Stomach (tissue), 9 donors: ENCODE data around the gene NEK10. TPM values are rescaled to one million over a fixed set of nuclear protein-coding genes. Genes with fewer than 3 reads are reported as not detected.

Experiments used
- DNase-seq, 2 donors: peaks; one replicate each; pipeline versions ENCODE4 v3.0.0 to v3.0.0-alpha.2; 2013 to 2019
- H3K27ac ChIP-seq, 5 donors: fragments of 200-600 bp in 4 of 5; sonication (generic) in 4 of 5; one replicate each; pipeline ENCODE4 v1.5.1; 2013 to 2019; ENCODE audit warnings: mild to moderate bottlenecking in 1 of 5, moderate library complexity in 1 of 5
- H3K27me3 ChIP-seq, 3 donors: fragments of 200-600 bp; sonication (generic); one replicate each; pipeline ENCODE4 v1.5.1; 2017 to 2019; ENCODE audit warnings: mixed run types in 1 of 3
- H3K36me3 ChIP-seq, 4 donors: fragments of 200-600 bp; sonication (generic); 1 replicate in 3 of 4; 2 replicates in 1 of 4; pipeline ENCODE4 v1.5.1; 2016 to 2019
- H3K4me1 ChIP-seq, 4 donors: fragments of 200-600 bp; sonication (generic); one replicate each; pipeline ENCODE4 v1.5.1; 2016 to 2019
- H3K4me3 ChIP-seq, 4 donors: fragments of 200-600 bp; sonication (generic) in 3 of 4; one replicate each; pipeline ENCODE4 v1.5.1; 2016 to 2019; ENCODE audit warnings: mild to moderate bottlenecking in 1 of 4
- H3K9me3 ChIP-seq, 4 donors: fragments of 200-600 bp; sonication (generic); one replicate each; pipeline ENCODE4 v1.5.1; 2016 to 2019
- CTCF ChIP-seq, 7 experiments: fragments of 450-650 bp in 4 of 7; fragments of 200-600 bp in 3 of 7; sonication (generic) in 3 of 7; IDR thresholded peaks; one replicate each; pipeline ENCODE4 v1.5.1; 2016 to 2019; ENCODE audit warnings: antibody characterized with exemption in 7 of 7, control low read depth in 2 of 7, mild to moderate bottlenecking in 1 of 7
- EP300 ChIP-seq: sonication (generic); formaldehyde crosslinking; IDR thresholded peaks from one replicate; pipeline ENCODE4 v1.6.1; 2017; ENCODE audit warnings: antibody characterized with exemption
- POLR2A ChIP-seq, 4 donors: fragments of 450-650 bp; IDR thresholded peaks; one replicate each; pipeline ENCODE4 v1.6.1; 2016; ENCODE audit warnings: antibody characterized with exemption in 4 of 4, control low read depth in 2 of 4, mild to moderate bottlenecking in 1 of 4, moderate library complexity in 1 of 4
- POLR2AphosphoS5 ChIP-seq, 3 donors: sonication (generic); formaldehyde crosslinking; IDR thresholded peaks; one replicate each; pipeline ENCODE4 v1.6.1; 2016; ENCODE audit warnings: antibody characterized with exemption in 3 of 3
- WGBS, 5 donors: extraction: QIAGEN DNeasy Blood & Tissue Kit in 3 of 5; methylation state at CpG; one replicate each; pipeline versions ENCODE4 v1.1.5 to v1.1.7; 2013 to 2018; 5-methylcytosine and 5-hydroxymethylcytosine counted together
- intact Hi-C: fragments of 100-400 bp; cut with DNase I; formaldehyde crosslinking; loops from one replicate; pipeline ENCODE4 v1.15.1; 2023; ENCODE audit warnings: low total_unique reads
- polyA plus RNA-seq, 3 donors: library from polyadenylated mRNA; stranded (reverse); fragments of 200-250 nt; gene quantifications; one replicate each; pipeline ENCODE4 v1.2.3, GENCODE V29; 2013
- total RNA-seq, 5 donors: library from RNA; depleted of rRNA; stranded (reverse); fragments of >200 nt; gene quantifications; one replicate each; pipeline versions ENCODE4 v1.1.0 to v1.2.3, GENCODE V29; 2014 to 2016
- donor health status: healthy with polysubstance abuse.
- donor health status: Bipolar disorder and iron deficiency.
- donor health status: healthy.

NEK10 gene
- total and polyA plus RNA-seq, 8 donors: 0.61 to 14.3 (median 1.2) TPM; not detected in 3

- no peak overlapping the region for H3K4me3 ChIP-seq
- H3K9me3 ChIP-seq: no peaks in the 10 kb centered on the region
- no peaks in the 10 kb centered on the region for H3K27me3 ChIP-seq
- no peak overlapping the region for H3K27ac ChIP-seq
- H3K36me3 ChIP-seq: peaks cover 0 to 29% (median 22%) of the 10 kb centered on the region in 4 donors
- DNase-seq: no peak
- intact Hi-C loops: no loop called here
- TF ChIP-seq EP300 (no peak), POLR2AphosphoS5 (IDR thresholded peaks at IDR 0.05) (no peak), POLR2A (IDR thresholded peaks at IDR 0.05) (no peak), CTCF (IDR thresholded peaks at IDR 0.05) (no peak)
- peaks cover 0 to 9% (median 4%) of the 10 kb centered on the region in 4 donors for H3K4me1 ChIP-seq
Observed at GRCh38 chr3:27378331-27378730, 9.1 kb upstream of the NEK10 start.

- intact Hi-C loops: no loop called here
- TF ChIP-seq POLR2AphosphoS5 (IDR thresholded peaks at IDR 0.05): no peak
- TF ChIP-seq EP300: no peak
- TF ChIP-seq CTCF (IDR thresholded peaks at IDR 0.05): no peak
- TF ChIP-seq POLR2A (IDR thresholded peaks at IDR 0.05): no peak
- Histone ChIP-seq H3K27me3 (no peaks in the 10 kb centered on the region), H3K4me3 (no peak overlapping the region), H3K4me1 (peaks cover 0 to 9% (median 4%) of the 10 kb centered on the region in 4 donors), H3K36me3 (peaks cover 0 to 12% (median 5%) of the 10 kb centered on the region in 4 donors), H3K9me3 (no peaks in the 10 kb centered on the region), H3K27ac (no peak overlapping the region)
- 51 to 72% (median 61%) methylated on average over 6 of the region's 6 CpGs for WGBS, 5 donors
- DNase-seq: no peak
Observed at GRCh38 chr3:27376109-27376772, 7.1 kb upstream of the NEK10 start.

GRCh38 chr3:27366062-27366591, 3.1 kb downstream of the NEK10 start:
- no peak for DNase-seq
- WGBS, 5 donors: 90 to 97% (median 94%) methylated on average over 1 of the region's 1 CpG
- H3K36me3 ChIP-seq: no peaks in the 10 kb centered on the region
- no peaks in the 10 kb centered on the region for H3K9me3 ChIP-seq
- peaks cover 0 to 14% (median 11%) of the 10 kb centered on the region in 4 donors for H3K4me1 ChIP-seq
- H3K4me3 ChIP-seq: no peak overlapping the region
- no peak overlapping the region for H3K27ac ChIP-seq
- TF ChIP-seq CTCF (IDR thresholded peaks at IDR 0.05): no peak
- no peak for TF ChIP-seq EP300
- TF ChIP-seq POLR2A (IDR thresholded peaks at IDR 0.05): no peak
- no peak for TF ChIP-seq POLR2AphosphoS5 (IDR thresholded peaks at IDR 0.05)
- H3K27me3 ChIP-seq: no peaks in the 10 kb centered on the region
- intact Hi-C loops: no loop called here

GRCh38 chr3:27360113-27361078, 8.8 kb downstream of the NEK10 start:
- Histone ChIP-seq H3K36me3 (no peaks in the 10 kb centered on the region), H3K27me3 (no peaks in the 10 kb centered on the region), H3K9me3 (no peaks in the 10 kb centered on the region), H3K4me1 (peaks cover 10 to 37% (median 17%) of the 10 kb centered on the region in 4 donors), H3K27ac (peak overlapping the region in 2 of 5 donors; percentile 0 to 24), H3K4me3 (no peak overlapping the region)
- peak; percentile 26 to 80 for DNase-seq
- 37 to 60% (median 48%) methylated on average over 7 of the region's 7 CpGs for WGBS, 5 donors
- TF ChIP-seq CTCF (IDR thresholded peaks at IDR 0.05): no peak
- TF ChIP-seq EP300: no peak
- TF ChIP-seq POLR2AphosphoS5 (IDR thresholded peaks at IDR 0.05): peak in 2 of 3 donors; percentile 29 to 64
- intact Hi-C loops: no loop called here
